Measurements from ENCODE around the gene KIAA1217.

KIAA1217 gene

GRCh38 chr10:24197263-24197662 lies 11.7 kb upstream of the KIAA1217 start:
- no peak for TF ChIP-seq CTCF (IDR thresholded peaks at IDR 0.05)
- no peak for DNase-seq (ENCODE audit: low spot score)
- no peak overlapping the region for H3K4me3 ChIP-seq
- no peak overlapping the region for H3K27ac ChIP-seq

- DNase-seq (ENCODE audit: low spot score) = no peak
- no peak overlapping the region for H3K27ac ChIP-seq
- no peak overlapping the region for H3K4me3 ChIP-seq
- TF ChIP-seq CTCF (IDR thresholded peaks at IDR 0.05) = no peak
These were observed 7.3 kb upstream of the KIAA1217 start for GRCh38 chr10:24201503-24202180.

- no peak overlapping the region for H3K27ac ChIP-seq
- DNase-seq (ENCODE audit: low spot score) = no peak
- no peak for TF ChIP-seq CTCF (IDR thresholded peaks at IDR 0.05)
- no peak overlapping the region for H3K4me3 ChIP-seq
These were observed 6.8 kb upstream of the KIAA1217 start for GRCh38 chr10:24202181-24202570.

DNA sequence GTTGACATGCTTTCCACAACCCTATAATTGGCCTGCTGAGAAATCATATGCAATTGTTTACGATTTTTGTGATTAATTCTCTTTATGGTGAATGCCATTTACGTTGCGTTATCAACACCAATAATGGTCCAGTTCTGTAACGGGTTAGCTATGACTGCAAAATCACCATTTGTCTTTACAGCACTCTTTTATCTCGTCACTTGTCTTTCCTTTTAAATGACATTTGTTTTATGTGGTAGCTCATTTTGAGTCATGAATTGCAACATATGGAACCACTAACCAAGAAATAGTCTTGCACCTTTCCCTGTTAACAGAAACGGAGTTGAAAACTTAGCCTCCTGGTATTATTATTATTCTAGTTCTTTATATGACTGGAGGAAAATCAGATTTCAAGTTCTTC lies 3.1 kb upstream of the KIAA1217 start:
- Histone ChIP-seq H3K4me3 (no peak overlapping the region), H3K27ac (no peak overlapping the region)
- no peak for TF ChIP-seq CTCF (IDR thresholded peaks at IDR 0.05)
- DNase-seq (ENCODE audit: low spot score) = no peak

DNA sequence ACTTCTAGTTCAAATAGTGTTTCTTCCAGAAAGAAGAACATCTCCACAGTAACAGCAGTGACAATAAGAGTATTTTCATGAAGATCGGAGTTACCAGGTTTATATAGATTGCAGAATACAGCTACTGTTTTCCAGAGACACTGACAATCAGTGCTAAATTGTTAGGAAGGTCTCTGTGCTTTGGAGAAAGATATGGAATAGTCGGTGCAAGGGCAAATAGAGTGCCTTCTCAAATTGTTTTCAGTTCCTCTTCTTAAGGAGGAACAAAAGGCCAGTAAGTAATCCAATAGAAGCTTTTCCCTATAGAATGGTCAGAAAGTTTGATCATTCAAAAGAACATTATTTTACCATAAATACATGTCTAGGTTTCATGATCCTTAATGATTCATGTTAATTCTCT lies 2.6 kb upstream of the KIAA1217 start:
- no peak overlapping the region for H3K4me3 ChIP-seq
- no peak for TF ChIP-seq CTCF (IDR thresholded peaks at IDR 0.05)
- DNase-seq (ENCODE audit: low spot score) = no peak
- H3K27ac ChIP-seq = peak overlapping the region in 1 of 2 donors; percentile 88

- peak overlapping the region in 1 of 2 donors; percentile 88 for H3K27ac ChIP-seq
- DNase-seq (ENCODE audit: low spot score) = no peak
- no peak overlapping the region for H3K4me3 ChIP-seq
- no peak for TF ChIP-seq CTCF (IDR thresholded peaks at IDR 0.05)
These were observed 2.0 kb upstream of the KIAA1217 start for GRCh38 chr10:24206926-24207325.

DNA sequence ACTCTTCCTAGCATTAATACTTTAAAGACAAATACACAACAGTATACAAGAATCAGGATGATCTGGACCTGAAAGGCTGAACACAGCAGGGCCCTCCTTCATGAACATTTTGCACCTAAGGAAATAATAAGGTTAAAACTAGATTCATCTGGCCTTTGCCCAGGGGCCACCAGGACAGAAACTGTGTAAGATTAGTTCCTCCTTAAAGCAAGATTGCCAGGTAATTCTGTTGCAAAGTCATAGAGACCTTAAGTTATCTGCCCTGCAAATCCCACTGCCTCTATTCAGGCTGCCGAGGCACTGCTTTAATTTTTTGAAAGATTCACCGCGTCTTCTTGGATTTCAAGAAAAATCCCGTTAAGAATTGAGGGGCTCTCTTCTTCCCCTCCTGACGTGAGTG lies 1.6 kb upstream of the KIAA1217 start:
- Histone ChIP-seq H3K4me3 (no peak overlapping the region), H3K27ac (peak overlapping the region; percentile 82 to 88)
- DNase-seq (ENCODE audit: low spot score) = no peak
- no peak for TF ChIP-seq CTCF (IDR thresholded peaks at IDR 0.05)
